GM06990 (cell line): ENCODE results near the gene AKR1E2.

Source experiments
- DNase-seq: peaks from one replicate; pipeline ENCODE4 v3.0.0-alpha.2; 2011; ENCODE audit not compliant: insufficient read length; ENCODE audit errors: extremely low read depth
- H3K27me3 ChIP-seq: replicated peaks from 2 replicates; pipeline ENCODE4 v1.6.0; 2011; ENCODE audit warnings: low read length; ENCODE audit not compliant: control insufficient read depth, insufficient read depth
- H3K36me3 ChIP-seq: 2 replicates; pipeline ENCODE4 v1.5.1; 2011; ENCODE audit warnings: low read length; ENCODE audit not compliant: control insufficient read depth, insufficient read depth
- H3K4me3 ChIP-seq: replicated peaks from 2 replicates; pipeline ENCODE4 v1.5.1; 2011; ENCODE audit warnings: low read depth, mild to moderate bottlenecking, control low read depth, low read length
- TF ChIP-seq, protein P1 (sequence below): IDR thresholded peaks from 2 replicates; pipeline ENCODE4 v1.5.1; 2011; ENCODE audit warnings: low read length, control low read depth, mild to moderate bottlenecking, inconsistent platforms; ENCODE audit not compliant: insufficient read depth, poor library complexity, severe bottlenecking

The AKR1E2 gene

DNA sequence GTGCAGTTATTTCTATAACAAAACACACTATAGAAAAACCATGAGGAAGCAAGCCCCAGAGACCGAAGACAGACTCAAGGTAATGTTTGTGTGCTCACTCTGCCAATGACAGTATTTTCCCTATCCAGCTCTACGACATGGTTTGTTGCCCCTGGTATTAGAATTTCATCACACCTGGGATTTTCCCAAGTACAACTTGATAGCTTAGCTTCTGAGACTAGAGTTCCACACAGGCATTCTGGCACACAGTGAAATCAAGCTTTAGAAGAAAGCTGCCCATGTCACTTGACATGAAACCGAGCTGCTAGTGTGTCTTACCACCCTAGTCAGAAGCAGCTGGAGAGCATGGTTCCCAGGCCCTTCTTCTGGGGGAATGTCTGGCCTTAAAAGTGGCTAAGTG is 44.1 kb upstream of the AKR1E2 start:
- H3K4me3 ChIP-seq, result no peak overlapping the region
- TF ChIP-seq, protein P1, sequence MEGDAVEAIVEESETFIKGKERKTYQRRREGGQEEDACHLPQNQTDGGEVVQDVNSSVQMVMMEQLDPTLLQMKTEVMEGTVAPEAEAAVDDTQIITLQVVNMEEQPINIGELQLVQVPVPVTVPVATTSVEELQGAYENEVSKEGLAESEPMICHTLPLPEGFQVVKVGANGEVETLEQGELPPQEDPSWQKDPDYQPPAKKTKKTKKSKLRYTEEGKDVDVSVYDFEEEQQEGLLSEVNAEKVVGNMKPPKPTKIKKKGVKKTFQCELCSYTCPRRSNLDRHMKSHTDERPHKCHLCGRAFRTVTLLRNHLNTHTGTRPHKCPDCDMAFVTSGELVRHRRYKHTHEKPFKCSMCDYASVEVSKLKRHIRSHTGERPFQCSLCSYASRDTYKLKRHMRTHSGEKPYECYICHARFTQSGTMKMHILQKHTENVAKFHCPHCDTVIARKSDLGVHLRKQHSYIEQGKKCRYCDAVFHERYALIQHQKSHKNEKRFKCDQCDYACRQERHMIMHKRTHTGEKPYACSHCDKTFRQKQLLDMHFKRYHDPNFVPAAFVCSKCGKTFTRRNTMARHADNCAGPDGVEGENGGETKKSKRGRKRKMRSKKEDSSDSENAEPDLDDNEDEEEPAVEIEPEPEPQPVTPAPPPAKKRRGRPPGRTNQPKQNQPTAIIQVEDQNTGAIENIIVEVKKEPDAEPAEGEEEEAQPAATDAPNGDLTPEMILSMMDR, result no peak
- H3K27me3 ChIP-seq, result no peaks in the 10 kb centered on the region
- no peak for DNase-seq
- H3K36me3 ChIP-seq, result no peaks in the 10 kb centered on the region

DNA sequence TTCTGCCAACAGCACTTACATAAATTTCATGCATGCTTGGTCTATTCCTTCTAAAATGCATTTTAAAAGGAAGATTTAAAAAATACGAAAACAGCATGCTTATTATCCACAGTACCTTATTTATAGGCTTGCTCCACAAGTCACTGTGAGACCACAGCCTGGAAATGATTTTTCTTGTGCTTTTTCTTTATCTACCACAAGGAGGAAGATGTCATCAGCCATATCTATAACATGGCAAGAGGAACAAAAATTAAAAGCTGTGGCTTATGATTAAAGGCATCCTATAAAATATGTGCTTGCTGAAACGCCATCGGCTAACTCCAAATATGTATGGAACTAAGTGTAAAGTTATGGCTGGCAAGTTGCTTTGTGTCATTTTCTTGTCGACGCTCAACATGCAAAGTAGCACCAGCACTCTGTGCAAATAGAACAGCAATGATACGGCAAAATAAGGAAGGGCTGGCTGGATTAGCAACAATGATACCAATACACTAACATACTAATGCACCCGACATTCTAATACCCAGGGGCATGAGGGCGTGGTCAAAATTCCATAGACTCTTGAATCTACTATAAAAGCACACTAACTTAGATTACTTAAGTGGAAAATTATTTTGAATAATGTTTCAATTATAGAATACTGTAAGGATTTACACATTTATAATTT is 41.2 kb upstream of the AKR1E2 start:
- DNase-seq, result no peak

DNA sequence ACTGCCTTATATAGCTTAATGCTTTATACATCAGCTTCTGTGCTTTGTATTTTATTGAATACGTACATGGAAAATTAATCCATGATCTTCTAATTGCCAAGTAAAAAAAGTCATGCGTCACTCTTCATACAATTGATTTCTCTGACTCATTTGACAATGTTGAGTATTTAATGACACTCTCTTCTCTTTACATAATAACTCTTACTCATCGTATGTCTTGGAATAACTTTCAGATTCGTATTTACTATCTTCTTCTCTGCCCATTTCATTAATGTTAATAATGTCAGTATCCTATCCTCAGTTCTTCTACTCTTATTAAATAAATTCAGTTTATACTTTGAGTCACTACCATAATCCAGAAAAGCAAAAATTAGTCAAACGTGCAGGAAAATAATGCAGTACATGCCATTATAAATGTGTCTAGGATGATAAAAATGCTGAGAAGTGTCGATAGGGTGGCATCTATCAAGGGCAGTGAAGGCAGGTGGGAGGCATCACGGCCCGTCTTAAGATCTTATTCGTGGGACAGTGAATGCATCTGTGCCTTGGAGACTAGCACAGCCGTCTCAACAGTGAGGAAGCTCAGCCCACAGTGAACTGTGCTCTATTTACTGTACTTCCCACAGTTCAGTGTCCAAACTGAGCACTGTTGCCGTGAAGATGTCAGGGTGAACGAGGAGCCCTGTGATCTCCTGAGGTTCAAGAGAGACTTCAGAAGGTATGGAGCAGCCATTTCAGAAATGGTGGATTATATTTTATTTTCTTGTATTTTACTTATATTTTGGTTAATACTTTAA is 39.8 kb upstream of the AKR1E2 start:
- no peaks in the 10 kb centered on the region for H3K27me3 ChIP-seq
- no peak for DNase-seq
- H3K36me3 ChIP-seq, result no peaks in the 10 kb centered on the region
- no peak overlapping the region for H3K4me3 ChIP-seq
- TF ChIP-seq, protein P1, result no peak

More for the DNA sequence above, 41.2 kb upstream of the AKR1E2 start:
- TF ChIP-seq, protein P1, result no peak
- Histone ChIP-seq H3K4me3 (no peak overlapping the region), H3K27me3 (no peaks in the 10 kb centered on the region), H3K36me3 (no peaks in the 10 kb centered on the region)

DNA sequence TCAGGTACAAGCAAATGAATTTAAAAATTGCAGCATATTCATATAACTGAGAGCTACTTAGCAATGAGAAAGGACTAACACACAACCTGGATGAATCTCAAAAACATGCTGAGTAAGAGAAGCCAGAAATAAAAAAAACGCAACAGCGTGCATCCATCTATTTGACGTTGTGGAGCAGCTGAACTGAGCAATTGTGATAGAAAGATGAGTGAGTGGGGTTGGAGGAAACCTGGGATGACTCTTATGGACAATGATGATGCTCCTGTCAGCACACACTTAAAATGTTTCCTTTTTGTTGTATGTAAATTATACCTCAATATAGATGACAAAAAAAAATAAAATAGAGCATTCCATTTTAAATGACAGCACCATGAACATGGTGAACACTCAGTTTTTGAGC is 36.0 kb upstream of the AKR1E2 start:
- no peaks in the 10 kb centered on the region for H3K27me3 ChIP-seq
- no peak for DNase-seq
- no peak overlapping the region for H3K4me3 ChIP-seq
- TF ChIP-seq, protein P1, result no peak
- no peaks in the 10 kb centered on the region for H3K36me3 ChIP-seq

DNA sequence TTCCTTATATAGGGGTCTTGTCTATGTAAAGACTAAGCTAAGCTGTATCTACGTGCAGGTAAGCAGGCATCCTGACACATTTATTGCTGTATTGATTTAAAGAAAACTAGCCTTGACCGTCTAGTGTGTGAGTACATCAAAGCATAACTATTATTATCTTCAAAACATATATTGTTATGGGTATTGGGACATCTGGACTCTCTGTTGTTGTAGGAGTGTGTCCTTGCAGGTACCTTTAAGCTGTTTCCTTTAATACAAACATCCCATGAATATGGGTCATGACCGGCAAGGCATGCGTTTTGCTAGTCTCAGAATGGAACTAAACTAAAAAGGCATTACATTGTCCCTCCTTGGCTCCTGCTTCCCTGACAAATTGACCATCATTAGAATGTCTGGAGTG is 35.1 kb upstream of the AKR1E2 start:
- Histone ChIP-seq H3K27me3 (no peaks in the 10 kb centered on the region), H3K4me3 (no peak overlapping the region), H3K36me3 (no peaks in the 10 kb centered on the region)
- DNase-seq, result no peak
- TF ChIP-seq, protein P1, result no peak
